LNCAP (cell line): ENCODE results near the gene LRTM2.

Source experiments
- CTCF ChIP-seq: fragments of 450-650 bp; IDR thresholded peaks from 2 replicates; pipeline ENCODE4 v1.5.1; 2017; ENCODE audit warnings: mild to moderate bottlenecking

LRTM2 gene

GRCh38 chr12:1823237-1823636, 2.9 kb downstream of the LRTM2 start:
- TF ChIP-seq CTCF: no peak

- no peak for TF ChIP-seq CTCF
Observed at GRCh38 chr12:1825382-1826102, 5.2 kb downstream of the LRTM2 start.

- no peak for TF ChIP-seq CTCF
Observed at GRCh38 chr12:1826401-1826800, 6.0 kb downstream of the LRTM2 start.

GRCh38 chr12:1826867-1827705, 6.7 kb downstream of the LRTM2 start:
- no peak for TF ChIP-seq CTCF

- TF ChIP-seq CTCF: no peak
Observed at GRCh38 chr12:1827826-1828805, 7.8 kb downstream of the LRTM2 start.

GRCh38 chr12:1828856-1829255, 8.5 kb downstream of the LRTM2 start:
- no peak for TF ChIP-seq CTCF

GRCh38 chr12:1829306-1829900, 9.0 kb downstream of the LRTM2 start:
- no peak for TF ChIP-seq CTCF
